RWPE2 (cell line): ENCODE results near the gene OR10V1.

Experiments used
- ATAC-seq: fragments of 200-7000 bp; cut with Tn5 transposase; 3 replicates; pipeline ENCODE4 v1.9.1; 2021; ENCODE audit warnings: low read depth
- DNase-seq: peaks from one replicate; pipeline ENCODE4 v3.0.0-alpha.2; 2020; ENCODE audit warnings: low spot score
- H3K27ac ChIP-seq: fragments of 450-650 bp; 2 replicates; pipeline ENCODE4 v1.5.1; 2017; ENCODE audit warnings: mild to moderate bottlenecking; ENCODE audit not compliant: poor library complexity, severe bottlenecking
- H3K27me3 ChIP-seq: fragments of 250-450 bp; sonication (Bioruptor Pico); 2 replicates; pipeline ENCODE4 v1.5.1; 2021; ENCODE audit warnings: mild to moderate bottlenecking, moderate library complexity; ENCODE audit not compliant: insufficient read depth, poor library complexity, severe bottlenecking
- H3K36me3 ChIP-seq: fragments of 250-450 bp; sonication (Bioruptor Pico); 2 replicates; pipeline ENCODE4 v1.5.1; 2020; ENCODE audit warnings: low read depth, mild to moderate bottlenecking, moderate library complexity
- H3K4me1 ChIP-seq: fragments of 250-450 bp; sonication (Bioruptor Pico); 2 replicates; pipeline ENCODE4 v1.5.1; 2021; ENCODE audit warnings: mild to moderate bottlenecking, moderate library complexity; ENCODE audit not compliant: insufficient read depth, poor library complexity, severe bottlenecking
- H3K4me3 ChIP-seq: fragments of 250-450 bp; sonication (Bioruptor Pico); 2 replicates; pipeline ENCODE4 v1.5.1; 2021; ENCODE audit warnings: mild to moderate bottlenecking, moderate library complexity; ENCODE audit not compliant: severe bottlenecking
- H3K9me3 ChIP-seq: fragments of 250-450 bp; sonication (Bioruptor Pico); 2 replicates; pipeline ENCODE4 v1.5.1; 2021; ENCODE audit warnings: mild to moderate bottlenecking, moderate library complexity; ENCODE audit not compliant: severe bottlenecking
- CTCF ChIP-seq: fragments of 450-650 bp; IDR thresholded peaks from one replicate; pipeline ENCODE4 v1.5.1; 2017; ENCODE audit warnings: mild to moderate bottlenecking, moderate library complexity; ENCODE audit not compliant: poor library complexity, severe bottlenecking

Gene OR10V1

GRCh38 chr11:59719556-59719955 lies 5.9 kb upstream of the OR10V1 start:
- H3K4me3 ChIP-seq, result no peak overlapping the region
- H3K27me3 ChIP-seq, result no peaks in the 10 kb centered on the region
- no peak for TF ChIP-seq CTCF
- H3K9me3 ChIP-seq, result no peaks in the 10 kb centered on the region
- no peak for DNase-seq
- H3K27ac ChIP-seq, result no peak overlapping the region
- no peaks in the 10 kb centered on the region for H3K4me1 ChIP-seq
- ATAC-seq, result no peak
- H3K36me3 ChIP-seq, result no peaks in the 10 kb centered on the region

- no peaks in the 10 kb centered on the region for H3K4me1 ChIP-seq
- no peak for ATAC-seq
- no peak for TF ChIP-seq CTCF
- no peaks in the 10 kb centered on the region for H3K27me3 ChIP-seq
- no peak for DNase-seq
- H3K9me3 ChIP-seq, result no peaks in the 10 kb centered on the region
- no peak overlapping the region for H3K4me3 ChIP-seq
- no peak overlapping the region for H3K27ac ChIP-seq
- H3K36me3 ChIP-seq, result no peaks in the 10 kb centered on the region
Observed at GRCh38 chr11:59716051-59716450, 2.4 kb upstream of the OR10V1 start.

DNA sequence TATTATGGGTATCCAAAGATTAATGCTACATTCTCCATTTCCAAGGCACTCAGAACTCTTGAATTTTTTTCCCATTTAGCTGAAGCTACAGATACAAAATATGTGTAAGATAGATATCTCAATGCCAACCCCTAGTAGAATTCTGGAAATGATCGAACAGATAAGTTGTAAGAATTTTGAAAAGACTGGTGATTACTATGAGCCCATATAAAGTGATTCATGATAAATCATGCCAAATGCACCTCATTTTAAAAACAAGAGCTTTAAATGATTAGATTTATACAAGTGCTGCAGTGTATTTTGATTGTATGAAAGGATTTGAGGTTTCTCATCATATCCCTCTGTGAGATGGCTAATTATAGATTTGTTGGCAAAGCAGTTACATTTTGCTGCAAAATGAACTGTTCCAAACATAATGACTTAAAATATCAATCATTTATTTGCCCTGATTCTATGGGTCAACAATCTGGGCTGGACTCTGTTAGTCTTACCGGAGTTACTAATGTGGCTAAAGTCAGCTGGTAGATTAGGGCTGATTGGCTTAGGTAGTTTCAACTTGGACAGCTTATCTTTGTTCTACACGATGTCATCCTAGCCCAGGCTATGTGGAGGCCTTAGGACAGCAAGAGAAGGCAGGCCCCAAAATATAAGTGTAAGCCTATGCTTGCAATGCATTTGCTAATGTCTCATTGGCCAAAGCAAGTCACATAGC lies 3.4 kb downstream of the OR10V1 start:
- H3K4me3 ChIP-seq, result no peak overlapping the region
- H3K27me3 ChIP-seq, result no peaks in the 10 kb centered on the region
- DNase-seq, result no peak
- peaks cover 9% of the 10 kb centered on the region for H3K9me3 ChIP-seq
- no peak overlapping the region for H3K27ac ChIP-seq
- no peak for ATAC-seq
- TF ChIP-seq CTCF, result no peak
- peaks cover 6% of the 10 kb centered on the region for H3K4me1 ChIP-seq
- no peaks in the 10 kb centered on the region for H3K36me3 ChIP-seq

DNA sequence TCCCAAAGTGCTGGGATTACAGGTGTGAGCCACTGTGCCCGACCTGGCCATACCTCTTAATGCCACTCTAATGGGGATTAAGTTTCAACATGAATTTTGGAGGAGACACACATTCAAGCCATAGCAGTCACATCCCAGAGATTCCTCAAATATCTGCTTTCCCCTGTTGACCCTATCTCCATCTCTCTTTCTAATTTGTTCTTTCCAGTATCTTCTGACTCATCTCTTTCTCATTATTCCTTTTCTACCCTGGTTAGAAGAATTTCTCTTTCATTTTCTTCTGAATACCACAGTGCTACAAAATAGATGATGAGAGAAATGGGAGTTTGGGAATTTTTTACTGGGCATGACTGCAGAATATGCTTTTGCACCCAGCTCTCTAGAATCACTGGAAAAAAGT lies 5.1 kb downstream of the OR10V1 start:
- ATAC-seq (no peak), DNase-seq (no peak)
- H3K4me3 ChIP-seq, result no peak overlapping the region
- no peak for TF ChIP-seq CTCF
- peaks cover 9% of the 10 kb centered on the region for H3K9me3 ChIP-seq
- no peaks in the 10 kb centered on the region for H3K36me3 ChIP-seq
- H3K27me3 ChIP-seq, result no peaks in the 10 kb centered on the region
- no peak overlapping the region for H3K27ac ChIP-seq
- H3K4me1 ChIP-seq, result peaks cover 6% of the 10 kb centered on the region

- Histone ChIP-seq H3K27me3 (no peaks in the 10 kb centered on the region), H3K36me3 (no peaks in the 10 kb centered on the region), H3K4me1 (peaks cover 6% of the 10 kb centered on the region), H3K9me3 (peaks cover 9% of the 10 kb centered on the region), H3K4me3 (no peak overlapping the region), H3K27ac (peak overlapping the region; percentile 85)
- ATAC-seq (no peak), DNase-seq (no peak)
- no peak for TF ChIP-seq CTCF
Observed at GRCh38 chr11:59707371-59707770, 6.3 kb downstream of the OR10V1 start.
